ENCODE measurements around the gene XIRP1. TPM values are rescaled to one million over a fixed set of nuclear protein-coding genes. Genes with fewer than 3 reads are reported as not detected.

XIRP1 gene
- total RNA-seq, 2 donors from 2014 or later: not detected

- Histone ChIP-seq H3K9me3 (no peaks in the 10 kb centered on the region), H3K4me1 (peaks cover 60% of the 10 kb centered on the region), H3K36me3 (replicated peaks in 1 of 2; ENCODE audit: insufficient read depth in 1 of 2, low read depth in 2 of 2) (peaks cover 20 to 21% of the 10 kb centered on the region in 2 donors), H3K27ac (peak overlapping the region; percentile 93 to 97 (median 95)), H3K4me3 (no peak overlapping the region), H3K27me3 (no peaks in the 10 kb centered on the region)
- intact Hi-C loops (cut with DNase I): no loop called here
- ATAC-seq (peak; percentile 84), DNase-seq (peak; percentile 88 to 96 (median 92))
- TF ChIP-seq CTCF (IDR thresholded peaks at IDR 0.05): peak in 1 of 7 experiments; percentile 9
- TF ChIP-seq POLR2A (IDR thresholded peaks at IDR 0.05): peak in 1 of 3 donors; percentile 11
- 12 to 20% methylated on average over 4 of the region's 4 CpGs for WGBS, 2 donors
Observed at GRCh38 chr3:39141171-39141995, 51.0 kb downstream of the XIRP1 start.

- H3K27me3 ChIP-seq: no peaks in the 10 kb centered on the region
- peaks cover 53% of the 10 kb centered on the region for H3K4me1 ChIP-seq
- ATAC-seq (no peak), DNase-seq (no peak)
- H3K27ac ChIP-seq: peak overlapping the region; percentile 93 to 97 (median 95)
- intact Hi-C loops (cut with DNase I): no loop called here
- 58 to 80% methylated on average over 1 to 2 of the region's 2 CpGs for WGBS, 2 donors
- peaks cover 20 to 21% of the 10 kb centered on the region in 2 donors for H3K36me3 ChIP-seq (replicated peaks in 1 of 2; ENCODE audit: insufficient read depth in 1 of 2, low read depth in 2 of 2)
- TF ChIP-seq CTCF (IDR thresholded peaks at IDR 0.05) (no peak), POLR2A (IDR thresholded peaks at IDR 0.05) (no peak)
- H3K9me3 ChIP-seq: no peaks in the 10 kb centered on the region
- no peak overlapping the region for H3K4me3 ChIP-seq
Observed at GRCh38 chr3:39140341-39140971, 51.9 kb downstream of the XIRP1 start.

DNA sequence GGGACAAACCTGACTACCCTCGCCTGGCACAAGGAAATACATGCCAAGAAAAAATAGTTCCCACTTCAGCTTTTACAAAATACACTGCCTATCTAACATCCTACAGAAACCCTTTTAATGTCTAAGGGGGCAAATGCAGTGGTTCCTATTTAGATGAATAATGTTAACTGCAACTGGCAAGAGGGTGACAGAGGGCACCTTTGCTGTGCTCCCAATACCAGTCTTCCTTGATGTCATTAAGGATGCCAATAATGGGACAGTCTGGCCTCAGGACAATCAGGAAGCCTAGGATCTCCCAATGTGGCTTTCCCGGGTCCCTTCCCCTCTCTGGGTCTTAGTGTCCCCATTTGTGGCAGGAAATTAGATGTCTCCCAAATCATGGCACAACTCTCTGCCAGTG, 53.0 kb downstream of the XIRP1 start:
- ATAC-seq (no peak), DNase-seq (no peak)
- Histone ChIP-seq H3K4me3 (no peak overlapping the region), H3K9me3 (no peaks in the 10 kb centered on the region), H3K27ac (peak overlapping the region in 3 of 4 donors; percentile 93 to 96 (median 94)), H3K4me1 (peaks cover 58% of the 10 kb centered on the region), H3K27me3 (no peaks in the 10 kb centered on the region), H3K36me3 (replicated peaks in 1 of 2; ENCODE audit: insufficient read depth in 1 of 2, low read depth in 2 of 2) (peaks cover 14% of the 10 kb centered on the region in 2 donors)
- intact Hi-C loops (cut with DNase I): no loop called here
- WGBS, 2 donors: 54 to 76% methylated on average over 2 of the region's 2 CpGs
- TF ChIP-seq POLR2A (IDR thresholded peaks at IDR 0.05): no peak
- no peak for TF ChIP-seq CTCF (IDR thresholded peaks at IDR 0.05)

GRCh38 chr3:39138804-39139415, 53.5 kb downstream of the XIRP1 start:
- DNase-seq (peak in 1 of 4 donors; percentile 56), ATAC-seq (no peak)
- Histone ChIP-seq H3K27me3 (no peaks in the 10 kb centered on the region), H3K4me3 (no peak overlapping the region), H3K36me3 (replicated peaks in 1 of 2; ENCODE audit: insufficient read depth in 1 of 2, low read depth in 2 of 2) (peaks cover 10 to 14% of the 10 kb centered on the region in 2 donors), H3K9me3 (no peaks in the 10 kb centered on the region), H3K27ac (no peak overlapping the region), H3K4me1 (peaks cover 53% of the 10 kb centered on the region)
- WGBS, 2 donors: 80 to 82% methylated on average over 7 of the region's 7 CpGs
- TF ChIP-seq POLR2A (IDR thresholded peaks at IDR 0.05): no peak
- no peak for TF ChIP-seq CTCF (IDR thresholded peaks at IDR 0.05)
- intact Hi-C loops (cut with DNase I): no loop called here
